Stomach (tissue), 4 donors: ENCODE data around the gene ATF7.

Experiments used
- EP300 ChIP-seq: sonication (generic); formaldehyde crosslinking; IDR thresholded peaks from one replicate; pipeline ENCODE4 v1.6.1; 2017; ENCODE audit warnings: antibody characterized with exemption
- POLR2A ChIP-seq, 4 donors: fragments of 450-650 bp; IDR thresholded peaks; one replicate each; pipeline ENCODE4 v1.6.1; 2016; ENCODE audit warnings: antibody characterized with exemption in 4 of 4, control low read depth in 2 of 4, mild to moderate bottlenecking in 1 of 4, moderate library complexity in 1 of 4
- POLR2AphosphoS5 ChIP-seq, 3 donors: sonication (generic); formaldehyde crosslinking; IDR thresholded peaks; one replicate each; pipeline ENCODE4 v1.6.1; 2016; ENCODE audit warnings: antibody characterized with exemption in 3 of 3
- TF ChIP-seq, protein P1 (sequence below), 7 experiments: fragments of 450-650 bp in 4 of 7; fragments of 200-600 bp in 3 of 7; sonication (generic) in 3 of 7; IDR thresholded peaks; one replicate each; pipeline ENCODE4 v1.5.1; 2016 to 2019; ENCODE audit warnings: antibody characterized with exemption in 7 of 7, control low read depth in 2 of 7, mild to moderate bottlenecking in 1 of 7

- TF ChIP-seq, protein P1, sequence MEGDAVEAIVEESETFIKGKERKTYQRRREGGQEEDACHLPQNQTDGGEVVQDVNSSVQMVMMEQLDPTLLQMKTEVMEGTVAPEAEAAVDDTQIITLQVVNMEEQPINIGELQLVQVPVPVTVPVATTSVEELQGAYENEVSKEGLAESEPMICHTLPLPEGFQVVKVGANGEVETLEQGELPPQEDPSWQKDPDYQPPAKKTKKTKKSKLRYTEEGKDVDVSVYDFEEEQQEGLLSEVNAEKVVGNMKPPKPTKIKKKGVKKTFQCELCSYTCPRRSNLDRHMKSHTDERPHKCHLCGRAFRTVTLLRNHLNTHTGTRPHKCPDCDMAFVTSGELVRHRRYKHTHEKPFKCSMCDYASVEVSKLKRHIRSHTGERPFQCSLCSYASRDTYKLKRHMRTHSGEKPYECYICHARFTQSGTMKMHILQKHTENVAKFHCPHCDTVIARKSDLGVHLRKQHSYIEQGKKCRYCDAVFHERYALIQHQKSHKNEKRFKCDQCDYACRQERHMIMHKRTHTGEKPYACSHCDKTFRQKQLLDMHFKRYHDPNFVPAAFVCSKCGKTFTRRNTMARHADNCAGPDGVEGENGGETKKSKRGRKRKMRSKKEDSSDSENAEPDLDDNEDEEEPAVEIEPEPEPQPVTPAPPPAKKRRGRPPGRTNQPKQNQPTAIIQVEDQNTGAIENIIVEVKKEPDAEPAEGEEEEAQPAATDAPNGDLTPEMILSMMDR (IDR thresholded peaks at IDR 0.05): no peak
- TF ChIP-seq EP300 (no peak), POLR2A (IDR thresholded peaks at IDR 0.05) (no peak), POLR2AphosphoS5 (IDR thresholded peaks at IDR 0.05) (no peak)
Measured at GRCh38 chr12:53510181-53510812, 115.9 kb downstream of the ATF7 start.
